Nephron progenitor cell (in vitro differentiated cells): ENCODE results near the gene IFT57.

Source experiments
- DNase-seq: peaks from one replicate; pipeline ENCODE4 v3.0.0; 2021
- H3K27ac Mint-ChIP-seq: 2 replicates; pipeline ENCODE4 v1.8.0; 2021; ENCODE audit warnings: mild to moderate bottlenecking, moderate library complexity, mixed read lengths
- H3K27me3 Mint-ChIP-seq: 2 replicates; pipeline ENCODE4 v1.8.0; 2021; ENCODE audit warnings: mild to moderate bottlenecking, low read depth, mixed read lengths; ENCODE audit not compliant: poor library complexity
- H3K36me3 Mint-ChIP-seq: 2 replicates; pipeline ENCODE4 v1.8.0; 2021; ENCODE audit warnings: low read depth, mixed read lengths
- H3K4me1 Mint-ChIP-seq: 2 replicates; pipeline ENCODE4 v1.8.0; 2021; ENCODE audit warnings: mixed read lengths
- H3K4me3 Mint-ChIP-seq: 2 replicates; pipeline ENCODE4 v1.8.0; 2021; ENCODE audit warnings: mild to moderate bottlenecking, moderate library complexity, mixed read lengths
- H3K9me3 Mint-ChIP-seq: 2 replicates; pipeline ENCODE4 v1.8.0; 2021; ENCODE audit warnings: mild to moderate bottlenecking, moderate library complexity, mixed read lengths
- CTCF ChIP-seq: fragments of 200-600 bp; sonication (generic); IDR thresholded peaks from 2 replicates; pipeline ENCODE4 v1.5.0; 2021; ENCODE audit warnings: antibody characterized with exemption

IFT57 gene

GRCh38 chr3:108127301-108127988 is 94.8 kb downstream of the IFT57 start:
- TF ChIP-seq CTCF, result no peak
- Mint-ChIP-seq H3K9me3 (no peaks in the 10 kb centered on the region), H3K36me3 (no peaks in the 10 kb centered on the region), H3K4me3 (no peak overlapping the region), H3K4me1 (peaks cover 40% of the 10 kb centered on the region), H3K27me3 (peaks cover 3% of the 10 kb centered on the region), H3K27ac (peak overlapping the region; percentile 33)
- no peak for DNase-seq

- DNase-seq, result no peak
- Mint-ChIP-seq H3K4me3 (no peak overlapping the region), H3K27me3 (peaks cover 3% of the 10 kb centered on the region), H3K9me3 (no peaks in the 10 kb centered on the region), H3K27ac (no peak overlapping the region), H3K36me3 (no peaks in the 10 kb centered on the region), H3K4me1 (peaks cover 43% of the 10 kb centered on the region)
- TF ChIP-seq CTCF, result no peak
Observed at GRCh38 chr3:108126348-108126747, 95.9 kb downstream of the IFT57 start.

GRCh38 chr3:108125550-108126071 is 96.6 kb downstream of the IFT57 start:
- Mint-ChIP-seq H3K27ac (peak overlapping the region; percentile 48), H3K27me3 (peaks cover 3% of the 10 kb centered on the region), H3K36me3 (no peaks in the 10 kb centered on the region), H3K4me3 (no peak overlapping the region), H3K9me3 (no peaks in the 10 kb centered on the region), H3K4me1 (peaks cover 43% of the 10 kb centered on the region)
- no peak for TF ChIP-seq CTCF
- DNase-seq, result no peak

- DNase-seq, result no peak
- Mint-ChIP-seq H3K9me3 (no peaks in the 10 kb centered on the region), H3K27ac (no peak overlapping the region), H3K27me3 (peaks cover 3% of the 10 kb centered on the region), H3K4me3 (no peak overlapping the region), H3K36me3 (no peaks in the 10 kb centered on the region), H3K4me1 (peaks cover 43% of the 10 kb centered on the region)
- no peak for TF ChIP-seq CTCF
Observed at GRCh38 chr3:108125153-108125543, 97.1 kb downstream of the IFT57 start.

- H3K4me1 Mint-ChIP-seq, result peaks cover 43% of the 10 kb centered on the region
- peaks cover 3% of the 10 kb centered on the region for H3K27me3 Mint-ChIP-seq
- H3K9me3 Mint-ChIP-seq, result no peaks in the 10 kb centered on the region
- H3K27ac Mint-ChIP-seq, result peak overlapping the region; percentile 90
- H3K4me3 Mint-ChIP-seq, result peak overlapping the region; percentile 41
- no peak for TF ChIP-seq CTCF
- no peak for DNase-seq
- H3K36me3 Mint-ChIP-seq, result no peaks in the 10 kb centered on the region
Observed at GRCh38 chr3:108124337-108125152, 97.7 kb downstream of the IFT57 start.
